Glutamatergic neuron (in vitro differentiated cells): ENCODE measurements around the gene COX10. TPM values are rescaled to one million over a fixed set of nuclear protein-coding genes. Genes with fewer than 3 reads are reported as not detected.

Experiments used
- total RNA-seq: library from RNA; stranded (reverse); fragmentation: NEBNext Ultra II Directional; extraction: Animal tissue kit (Norgen Biotek cat#: 25700); gene quantifications from one replicate; pipeline ENCODE4 v1.2.1, GENCODE V29; 2021; ENCODE audit not compliant: unreplicated experiment

Gene COX10
- total RNA-seq, 1 donor from 2014 or later: 18.7 TPM

Other genes starting within 250 kb of the COX10 start
- gene CDRT15, start 167.4 kb downstream of the COX10 start, total RNA-seq: not detected
- 2.4 TPM for gene HS3ST3B1, start 231.6 kb downstream of the COX10 start, total RNA-seq